Measurements from ENCODE around the gene ELF4. TPM values are rescaled to one million over a fixed set of nuclear protein-coding genes. Genes with fewer than 3 reads are reported as not detected.

ELF4 gene
- total and polyA plus RNA-seq, 9 of the 15 experiments (the other 6 are each of a cell fraction or from before 2014, with no cell fraction given): 5.9 to 55.8 (median 25.2) TPM

GRCh38 chrX:130090364-130090763 is 19.9 kb downstream of the ELF4 start:
- Histone ChIP-seq H3K9me1 (ENCODE audit: control insufficient read depth, insufficient read depth, low read length) (peaks cover 2% of the 10 kb centered on the region), H3K4me2 (ENCODE audit: insufficient read depth, low read length) (no peak overlapping the region), H3K36me3 (ENCODE audit: control insufficient read depth, insufficient read depth, low read length) (peaks cover 27% of the 10 kb centered on the region; the same call in 2 of the 3 replicates), H3K79me2 (ENCODE audit: control insufficient read depth, insufficient read depth, low read length) (peaks cover 85% of the 10 kb centered on the region), H2AFZ (ENCODE audit: low read depth, low read length) (no peak overlapping the region), H3K27ac (ENCODE audit: extremely low read depth, low read depth, low read length) (peak overlapping the region; percentile 60; the same call in 2 of the 3 replicates), H3K9ac (ENCODE audit: insufficient read depth in 1 of 2, low read depth in 2 of 2, low read length in 2 of 2) (peak overlapping the region in 1 of 2 experiments; percentile 78; a peak in 1 of 4 replicates), H3K4me3 (no peak overlapping the region), H4K20me1 (replicated peaks; ENCODE audit: control insufficient read depth, insufficient read depth, low read length) (peaks cover 7% of the 10 kb centered on the region), H3K9me3 (replicated peaks; ENCODE audit: control insufficient read depth, insufficient read depth, low read depth, low read length) (no peaks in the 10 kb centered on the region), H3K4me1 (replicated peaks in 1 of 2; ENCODE audit: control insufficient read depth in 2 of 2, insufficient read depth in 2 of 2, low read length in 2 of 2) (peaks cover 43 to 49% of the 10 kb centered on the region in 2 experiments), H3K27me3 (ENCODE audit: control insufficient read depth in 2 of 2, insufficient read depth in 2 of 2, low read length in 2 of 2) (no peaks in the 10 kb centered on the region)
- intact Hi-C loops (cut with micrococcal nuclease): no loop called here
- TF ChIP-seq CUX1 (CRISPR knock-in tag; IDR thresholded peaks at IDR 0.05) (no peak), ELK1 (CRISPR knock-in tag; IDR thresholded peaks at IDR 0.05) (no peak)
- 63% methylated on average over 3 of the region's 3 CpGs for WGBS (ENCODE audit: insufficient coverage, low coverage, missing lambda C conversion rate)
- no TSS peak for BruUV-seq (replicated peaks)
- ATAC-seq: no peak
- DNase-seq (ENCODE audit: extremely low read depth in 1 of 4, low spot score in 3 of 4): no peak
- CTCF ChIA-PET (ENCODE audit: low intra/inter-chr PET ratio): no interaction called here
- in situ Hi-C loops (cut with MboI): no loop called here
- no peak for FAIRE-seq
- POLR2A ChIA-PET: no interaction called here

All from K562 (cell line).